GM23338 (cell line): ENCODE data around the gene HTR4. TPM values are rescaled to one million over a fixed set of nuclear protein-coding genes. Genes with fewer than 3 reads are reported as not detected.

ENCODE experiments used
- ATAC-seq: fragments of 200-7000 bp; cut with Tn5 transposase; 3 replicates; pipeline ENCODE4 v1.9.1; 2020
- DNase-seq: peaks from one replicate; pipeline ENCODE4 v3.0.0-alpha.2; 2015; ENCODE audit warnings: low spot score
- H2AFZ ChIP-seq: fragments of 200-600 bp; sonication (generic); 2 replicates; pipeline ENCODE4 v1.8.0; 2016; ENCODE audit warnings: antibody characterized with exemption, mild to moderate bottlenecking, moderate library complexity
- H3F3A ChIP-seq: fragments of 200-600 bp; sonication (generic); replicated peaks from 2 replicates; pipeline ENCODE4 v1.8.0; 2017; ENCODE audit warnings: antibody characterized with exemption, mixed run types, low read depth
- H3K27ac ChIP-seq: fragments of 200-600 bp; sonication (generic); 2 replicates; pipeline ENCODE4 v1.6.1; 2016; ENCODE audit warnings: low read depth
- H3K27me3 ChIP-seq: fragments of 200-600 bp; sonication (generic); 2 replicates; pipeline ENCODE4 v1.8.0; 2016; ENCODE audit warnings: mild to moderate bottlenecking, mixed run types, moderate library complexity; ENCODE audit not compliant: insufficient read depth
- H3K36me3 ChIP-seq: fragments of 200-600 bp; sonication (generic); 2 replicates; pipeline ENCODE4 v1.8.0; 2016; ENCODE audit warnings: mild to moderate bottlenecking; ENCODE audit not compliant: insufficient read depth
- H3K4me1 ChIP-seq: fragments of 200-600 bp; sonication (generic); 2 replicates; pipeline ENCODE4 v1.8.0; 2016; ENCODE audit warnings: mild to moderate bottlenecking, moderate library complexity; ENCODE audit not compliant: insufficient read depth
- H3K4me2 ChIP-seq: fragments of 200-600 bp; sonication (generic); 2 replicates; pipeline ENCODE4 v1.7.1; 2017; ENCODE audit warnings: mixed run types
- H3K4me3 ChIP-seq: fragments of 200-600 bp; sonication (generic); 2 replicates; pipeline ENCODE4 v1.6.1; 2016; ENCODE audit warnings: mixed run types
- H3K79me2 ChIP-seq: fragments of 200-600 bp; sonication (generic); replicated peaks from 2 replicates; pipeline ENCODE4 v1.8.0; 2017; ENCODE audit warnings: mild to moderate bottlenecking; ENCODE audit not compliant: insufficient read depth
- H3K9me2 ChIP-seq: fragments of 200-600 bp; sonication (generic); 2 replicates; pipeline ENCODE4 v1.8.0; 2017; ENCODE audit not compliant: insufficient read depth
- H4K20me1 ChIP-seq: fragments of 200-600 bp; sonication (generic); replicated peaks from 2 replicates; pipeline ENCODE4 v1.8.0; 2017; ENCODE audit warnings: mild to moderate bottlenecking; ENCODE audit not compliant: insufficient read depth
- H3K27ac Mint-ChIP-seq: 2 replicates; pipeline ENCODE4 v1.8.0; 2020; ENCODE audit warnings: inconsistent platforms, mild to moderate bottlenecking, moderate library complexity, mixed read lengths
- H3K27me3 Mint-ChIP-seq: 3 replicates; pipeline ENCODE4 v1.8.0; 2022; ENCODE audit warnings: low read depth, mild to moderate bottlenecking, moderate library complexity, mixed read lengths, inconsistent platforms; ENCODE audit not compliant: insufficient read depth, poor library complexity
- H3K36me3 Mint-ChIP-seq: 3 replicates; pipeline ENCODE4 v1.8.0; 2021; ENCODE audit warnings: low read depth, mild to moderate bottlenecking, inconsistent platforms, moderate library complexity, mixed read lengths
- H3K4me1 Mint-ChIP-seq: 3 replicates; pipeline ENCODE4 v1.8.0; 2020; ENCODE audit warnings: mild to moderate bottlenecking, inconsistent platforms, mixed read lengths
- H3K4me3 Mint-ChIP-seq: 3 replicates; pipeline ENCODE4 v1.8.0; 2021; ENCODE audit warnings: moderate library complexity, mild to moderate bottlenecking, inconsistent platforms, mixed read lengths
- H3K9me3 Mint-ChIP-seq: 3 replicates; pipeline ENCODE4 v1.8.0; 2020; ENCODE audit warnings: moderate library complexity, mild to moderate bottlenecking, inconsistent platforms, mixed read lengths
- CREB1 ChIP-seq: fragments of 250-450 bp; sonication (Bioruptor Pico); IDR thresholded peaks from 2 replicates; pipeline ENCODE4 v1.5.0; 2020; ENCODE audit warnings: low read depth, mild to moderate bottlenecking, moderate library complexity
- EZH2 ChIP-seq: fragments of 200-600 bp; sonication (generic); IDR thresholded peaks from one replicate; pipeline ENCODE4 v1.8.0; 2017; ENCODE audit warnings: antibody characterized with exemption, mild to moderate bottlenecking, low read depth; ENCODE audit not compliant: unreplicated experiment
- EZH2phosphoT487 ChIP-seq: fragments of 200-600 bp; sonication (generic); IDR thresholded peaks from one replicate; pipeline ENCODE4 v1.8.1; 2018; ENCODE audit warnings: antibody characterized with exemption; ENCODE audit not compliant: unreplicated experiment
- JUNB ChIP-seq: IDR thresholded peaks from one replicate; pipeline ENCODE4 v1.6.1; 2016; ENCODE audit warnings: antibody characterized with exemption; ENCODE audit not compliant: unreplicated experiment
- NANOG ChIP-seq: IDR thresholded peaks from 2 replicates; pipeline ENCODE4 v1.6.1; 2016; ENCODE audit warnings: antibody characterized with exemption, borderline replicate concordance
- POLR2AphosphoS5 ChIP-seq: IDR thresholded peaks from 2 replicates; pipeline ENCODE4 v1.6.1; 2016; ENCODE audit warnings: antibody characterized with exemption, low read depth
- STAT1 ChIP-seq: IDR thresholded peaks from one replicate; pipeline ENCODE4 v1.6.1; 2016; ENCODE audit warnings: antibody characterized with exemption; ENCODE audit not compliant: unreplicated experiment
- ZNF114 ChIP-seq: fragments of 250-450 bp; sonication (Bioruptor Pico); IDR thresholded peaks from 2 replicates; pipeline ENCODE4 v1.5.0; 2020; ENCODE audit warnings: mild to moderate bottlenecking, moderate library complexity
- ZNF331 ChIP-seq: fragments of 250-450 bp; sonication (Bioruptor Pico); IDR thresholded peaks from 2 replicates; pipeline ENCODE4 v1.5.0; 2020; ENCODE audit warnings: low read depth, mild to moderate bottlenecking, moderate library complexity
- polyA plus RNA-seq: library from polyadenylated mRNA; unstranded; fragments of >200 nt; fragmentation: Nextera tagmentation; extraction: Ambion mirVana; gene quantifications from 2 replicates; pipeline ENCODE4 v1.2.1, GENCODE V29; 2016
- total RNA-seq: library from RNA; depleted of rRNA; stranded (reverse); fragments of >200 nt; shearing (Covaris generic); gene quantifications from 2 replicates; pipeline ENCODE4 v1.2.3, GENCODE V29; 2014
- TF ChIP-seq, protein P1 (sequence below): IDR thresholded peaks from one replicate; pipeline ENCODE4 v1.6.1; 2018; ENCODE audit warnings: antibody characterized with exemption; ENCODE audit not compliant: unreplicated experiment
- TF ChIP-seq, protein P2 (sequence below), 2 experiments: fragments of 200-600 bp in 1 of 2; sonication (generic) in 1 of 2; conservative IDR thresholded peaks; 2 replicates each; pipeline versions ENCODE4 v1.5.1 to v1.6.1; 2016 to 2017; ENCODE audit warnings: antibody characterized with exemption in 2 of 2, low read depth in 2 of 2, mild to moderate bottlenecking in 2 of 2, moderate library complexity in 1 of 2
- TF ChIP-seq, protein P3 (sequence below): fragments of 250-450 bp; sonication (Bioruptor Pico); IDR thresholded peaks from 2 replicates; pipeline ENCODE4 v1.5.0; 2020; ENCODE audit warnings: mild to moderate bottlenecking, moderate library complexity
- TF ChIP-seq, protein P4 (sequence below): IDR thresholded peaks from 2 replicates; pipeline ENCODE4 v1.6.1; 2016; ENCODE audit warnings: antibody characterized with exemption

Gene HTR4
- total and polyA plus RNA-seq, 2 experiments from 2014 or later: 0.10 TPM; not detected in 1

DNA sequence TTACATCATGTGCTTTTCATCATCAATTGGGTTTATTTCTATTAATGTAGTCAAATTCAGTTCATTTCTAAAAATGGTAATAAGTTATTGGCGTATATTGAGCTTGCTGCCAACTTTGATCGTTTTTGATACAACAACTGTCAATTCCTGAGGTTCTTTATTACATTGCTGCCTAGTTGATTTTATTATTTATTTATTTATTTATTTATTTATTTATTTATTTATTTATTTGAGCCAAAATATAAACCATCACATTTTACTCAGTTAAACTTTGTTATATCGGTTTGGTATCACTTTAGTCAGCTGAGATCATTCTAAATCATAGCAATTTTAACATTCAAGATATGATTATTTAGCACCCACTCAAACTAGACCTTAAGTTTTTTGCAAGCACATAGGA lies 170.6 kb downstream of the HTR4 start:
- Histone ChIP-seq H3K27me3 (peaks cover 24% of the 10 kb centered on the region), H3K36me3 (no peaks in the 10 kb centered on the region), H4K20me1 (no peaks in the 10 kb centered on the region; the same call in 1 of the 2 replicates), H3K4me3 (no peak overlapping the region), H3K9me2 (no peaks in the 10 kb centered on the region), H3K4me2 (no peak overlapping the region), H2AFZ (no peak overlapping the region), H3K4me1 (peaks cover 8% of the 10 kb centered on the region; the same call in 1 of the 2 replicates), H3K27ac (no peak overlapping the region), H3F3A (no peaks in the 10 kb centered on the region), H3K79me2 (no peaks in the 10 kb centered on the region)
- Mint-ChIP-seq H3K27me3 (no peaks in the 10 kb centered on the region), H3K9me3 (no peaks in the 10 kb centered on the region; the same call in 2 of the 3 replicates), H3K27ac (no peak overlapping the region), H3K36me3 (no peaks in the 10 kb centered on the region), H3K4me3 (no peak overlapping the region), H3K4me1 (peaks cover 3% of the 10 kb centered on the region)
- TF ChIP-seq STAT1: no peak
- no peak for TF ChIP-seq POLR2AphosphoS5
- no peak for TF ChIP-seq EZH2
- no peak for TF ChIP-seq NANOG
- no peak for TF ChIP-seq ZNF331
- TF ChIP-seq JUNB: no peak
- TF ChIP-seq, protein P1, sequence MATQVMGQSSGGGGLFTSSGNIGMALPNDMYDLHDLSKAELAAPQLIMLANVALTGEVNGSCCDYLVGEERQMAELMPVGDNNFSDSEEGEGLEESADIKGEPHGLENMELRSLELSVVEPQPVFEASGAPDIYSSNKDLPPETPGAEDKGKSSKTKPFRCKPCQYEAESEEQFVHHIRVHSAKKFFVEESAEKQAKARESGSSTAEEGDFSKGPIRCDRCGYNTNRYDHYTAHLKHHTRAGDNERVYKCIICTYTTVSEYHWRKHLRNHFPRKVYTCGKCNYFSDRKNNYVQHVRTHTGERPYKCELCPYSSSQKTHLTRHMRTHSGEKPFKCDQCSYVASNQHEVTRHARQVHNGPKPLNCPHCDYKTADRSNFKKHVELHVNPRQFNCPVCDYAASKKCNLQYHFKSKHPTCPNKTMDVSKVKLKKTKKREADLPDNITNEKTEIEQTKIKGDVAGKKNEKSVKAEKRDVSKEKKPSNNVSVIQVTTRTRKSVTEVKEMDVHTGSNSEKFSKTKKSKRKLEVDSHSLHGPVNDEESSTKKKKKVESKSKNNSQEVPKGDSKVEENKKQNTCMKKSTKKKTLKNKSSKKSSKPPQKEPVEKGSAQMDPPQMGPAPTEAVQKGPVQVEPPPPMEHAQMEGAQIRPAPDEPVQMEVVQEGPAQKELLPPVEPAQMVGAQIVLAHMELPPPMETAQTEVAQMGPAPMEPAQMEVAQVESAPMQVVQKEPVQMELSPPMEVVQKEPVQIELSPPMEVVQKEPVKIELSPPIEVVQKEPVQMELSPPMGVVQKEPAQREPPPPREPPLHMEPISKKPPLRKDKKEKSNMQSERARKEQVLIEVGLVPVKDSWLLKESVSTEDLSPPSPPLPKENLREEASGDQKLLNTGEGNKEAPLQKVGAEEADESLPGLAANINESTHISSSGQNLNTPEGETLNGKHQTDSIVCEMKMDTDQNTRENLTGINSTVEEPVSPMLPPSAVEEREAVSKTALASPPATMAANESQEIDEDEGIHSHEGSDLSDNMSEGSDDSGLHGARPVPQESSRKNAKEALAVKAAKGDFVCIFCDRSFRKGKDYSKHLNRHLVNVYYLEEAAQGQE: no peak
- TF ChIP-seq, protein P2, sequence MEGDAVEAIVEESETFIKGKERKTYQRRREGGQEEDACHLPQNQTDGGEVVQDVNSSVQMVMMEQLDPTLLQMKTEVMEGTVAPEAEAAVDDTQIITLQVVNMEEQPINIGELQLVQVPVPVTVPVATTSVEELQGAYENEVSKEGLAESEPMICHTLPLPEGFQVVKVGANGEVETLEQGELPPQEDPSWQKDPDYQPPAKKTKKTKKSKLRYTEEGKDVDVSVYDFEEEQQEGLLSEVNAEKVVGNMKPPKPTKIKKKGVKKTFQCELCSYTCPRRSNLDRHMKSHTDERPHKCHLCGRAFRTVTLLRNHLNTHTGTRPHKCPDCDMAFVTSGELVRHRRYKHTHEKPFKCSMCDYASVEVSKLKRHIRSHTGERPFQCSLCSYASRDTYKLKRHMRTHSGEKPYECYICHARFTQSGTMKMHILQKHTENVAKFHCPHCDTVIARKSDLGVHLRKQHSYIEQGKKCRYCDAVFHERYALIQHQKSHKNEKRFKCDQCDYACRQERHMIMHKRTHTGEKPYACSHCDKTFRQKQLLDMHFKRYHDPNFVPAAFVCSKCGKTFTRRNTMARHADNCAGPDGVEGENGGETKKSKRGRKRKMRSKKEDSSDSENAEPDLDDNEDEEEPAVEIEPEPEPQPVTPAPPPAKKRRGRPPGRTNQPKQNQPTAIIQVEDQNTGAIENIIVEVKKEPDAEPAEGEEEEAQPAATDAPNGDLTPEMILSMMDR (conservative IDR thresholded peaks at IDR 0.05; ENCODE audit: low read depth in 2 of 2): no peak
- no peak for TF ChIP-seq CREB1
- TF ChIP-seq, protein P3, sequence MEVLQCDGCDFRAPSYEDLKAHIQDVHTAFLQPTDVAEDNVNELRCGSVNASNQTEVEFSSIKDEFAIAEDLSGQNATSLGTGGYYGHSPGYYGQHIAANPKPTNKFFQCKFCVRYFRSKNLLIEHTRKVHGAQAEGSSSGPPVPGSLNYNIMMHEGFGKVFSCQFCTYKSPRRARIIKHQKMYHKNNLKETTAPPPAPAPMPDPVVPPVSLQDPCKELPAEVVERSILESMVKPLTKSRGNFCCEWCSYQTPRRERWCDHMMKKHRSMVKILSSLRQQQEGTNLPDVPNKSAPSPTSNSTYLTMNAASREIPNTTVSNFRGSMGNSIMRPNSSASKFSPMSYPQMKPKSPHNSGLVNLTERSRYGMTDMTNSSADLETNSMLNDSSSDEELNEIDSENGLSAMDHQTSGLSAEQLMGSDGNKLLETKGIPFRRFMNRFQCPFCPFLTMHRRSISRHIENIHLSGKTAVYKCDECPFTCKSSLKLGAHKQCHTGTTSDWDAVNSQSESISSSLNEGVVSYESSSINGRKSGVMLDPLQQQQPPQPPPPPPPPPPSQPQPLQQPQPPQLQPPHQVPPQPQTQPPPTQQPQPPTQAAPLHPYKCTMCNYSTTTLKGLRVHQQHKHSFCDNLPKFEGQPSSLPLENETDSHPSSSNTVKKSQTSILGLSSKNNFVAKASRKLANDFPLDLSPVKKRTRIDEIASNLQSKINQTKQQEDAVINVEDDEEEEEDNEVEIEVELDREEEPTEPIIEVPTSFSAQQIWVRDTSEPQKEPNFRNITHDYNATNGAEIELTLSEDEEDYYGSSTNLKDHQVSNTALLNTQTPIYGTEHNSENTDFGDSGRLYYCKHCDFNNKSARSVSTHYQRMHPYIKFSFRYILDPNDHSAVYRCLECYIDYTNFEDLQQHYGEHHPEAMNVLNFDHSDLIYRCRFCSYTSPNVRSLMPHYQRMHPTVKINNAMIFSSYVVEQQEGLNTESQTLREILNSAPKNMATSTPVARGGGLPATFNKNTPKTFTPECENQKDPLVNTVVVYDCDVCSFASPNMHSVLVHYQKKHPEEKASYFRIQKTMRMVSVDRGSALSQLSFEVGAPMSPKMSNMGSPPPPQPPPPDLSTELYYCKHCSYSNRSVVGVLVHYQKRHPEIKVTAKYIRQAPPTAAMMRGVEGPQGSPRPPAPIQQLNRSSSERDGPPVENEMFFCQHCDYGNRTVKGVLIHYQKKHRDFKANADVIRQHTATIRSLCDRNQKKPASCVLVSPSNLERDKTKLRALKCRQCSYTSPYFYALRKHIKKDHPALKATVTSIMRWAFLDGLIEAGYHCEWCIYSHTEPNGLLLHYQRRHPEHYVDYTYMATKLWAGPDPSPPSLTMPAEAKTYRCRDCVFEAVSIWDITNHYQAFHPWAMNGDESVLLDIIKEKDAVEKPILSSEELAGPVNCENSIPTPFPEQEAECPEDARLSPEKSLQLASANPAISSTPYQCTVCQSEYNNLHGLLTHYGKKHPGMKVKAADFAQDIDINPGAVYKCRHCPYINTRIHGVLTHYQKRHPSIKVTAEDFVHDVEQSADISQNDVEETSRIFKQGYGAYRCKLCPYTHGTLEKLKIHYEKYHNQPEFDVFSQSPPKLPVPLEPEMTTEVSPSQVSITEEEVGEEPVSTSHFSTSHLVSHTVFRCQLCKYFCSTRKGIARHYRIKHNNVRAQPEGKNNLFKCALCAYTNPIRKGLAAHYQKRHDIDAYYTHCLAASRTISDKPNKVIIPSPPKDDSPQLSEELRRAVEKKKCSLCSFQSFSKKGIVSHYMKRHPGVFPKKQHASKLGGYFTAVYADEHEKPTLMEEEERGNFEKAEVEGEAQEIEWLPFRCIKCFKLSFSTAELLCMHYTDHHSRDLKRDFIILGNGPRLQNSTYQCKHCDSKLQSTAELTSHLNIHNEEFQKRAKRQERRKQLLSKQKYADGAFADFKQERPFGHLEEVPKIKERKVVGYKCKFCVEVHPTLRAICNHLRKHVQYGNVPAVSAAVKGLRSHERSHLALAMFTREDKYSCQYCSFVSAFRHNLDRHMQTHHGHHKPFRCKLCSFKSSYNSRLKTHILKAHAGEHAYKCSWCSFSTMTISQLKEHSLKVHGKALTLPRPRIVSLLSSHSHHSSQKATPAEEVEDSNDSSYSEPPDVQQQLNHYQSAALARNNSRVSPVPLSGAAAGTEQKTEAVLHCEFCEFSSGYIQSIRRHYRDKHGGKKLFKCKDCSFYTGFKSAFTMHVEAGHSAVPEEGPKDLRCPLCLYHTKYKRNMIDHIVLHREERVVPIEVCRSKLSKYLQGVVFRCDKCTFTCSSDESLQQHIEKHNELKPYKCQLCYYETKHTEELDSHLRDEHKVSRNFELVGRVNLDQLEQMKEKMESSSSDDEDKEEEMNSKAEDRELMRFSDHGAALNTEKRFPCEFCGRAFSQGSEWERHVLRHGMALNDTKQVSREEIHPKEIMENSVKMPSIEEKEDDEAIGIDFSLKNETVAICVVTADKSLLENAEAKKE (CRISPR knock-in tag): no peak
- no peak for TF ChIP-seq ZNF114
- TF ChIP-seq EZH2phosphoT487: no peak
- TF ChIP-seq, protein P4, sequence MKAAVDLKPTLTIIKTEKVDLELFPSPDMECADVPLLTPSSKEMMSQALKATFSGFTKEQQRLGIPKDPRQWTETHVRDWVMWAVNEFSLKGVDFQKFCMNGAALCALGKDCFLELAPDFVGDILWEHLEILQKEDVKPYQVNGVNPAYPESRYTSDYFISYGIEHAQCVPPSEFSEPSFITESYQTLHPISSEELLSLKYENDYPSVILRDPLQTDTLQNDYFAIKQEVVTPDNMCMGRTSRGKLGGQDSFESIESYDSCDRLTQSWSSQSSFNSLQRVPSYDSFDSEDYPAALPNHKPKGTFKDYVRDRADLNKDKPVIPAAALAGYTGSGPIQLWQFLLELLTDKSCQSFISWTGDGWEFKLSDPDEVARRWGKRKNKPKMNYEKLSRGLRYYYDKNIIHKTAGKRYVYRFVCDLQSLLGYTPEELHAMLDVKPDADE: no peak
- DNase-seq (no peak), ATAC-seq (no peak)
